NCI-H748 (cell line): Measurements from ENCODE around the gene XDH.

Experiments used
- DNase-seq: peaks from one replicate; lab custom pipeline; 2025; ENCODE audit not compliant: unreplicated experiment; lab: John Stamatoyannopoulos, UW

XDH gene

DNA sequence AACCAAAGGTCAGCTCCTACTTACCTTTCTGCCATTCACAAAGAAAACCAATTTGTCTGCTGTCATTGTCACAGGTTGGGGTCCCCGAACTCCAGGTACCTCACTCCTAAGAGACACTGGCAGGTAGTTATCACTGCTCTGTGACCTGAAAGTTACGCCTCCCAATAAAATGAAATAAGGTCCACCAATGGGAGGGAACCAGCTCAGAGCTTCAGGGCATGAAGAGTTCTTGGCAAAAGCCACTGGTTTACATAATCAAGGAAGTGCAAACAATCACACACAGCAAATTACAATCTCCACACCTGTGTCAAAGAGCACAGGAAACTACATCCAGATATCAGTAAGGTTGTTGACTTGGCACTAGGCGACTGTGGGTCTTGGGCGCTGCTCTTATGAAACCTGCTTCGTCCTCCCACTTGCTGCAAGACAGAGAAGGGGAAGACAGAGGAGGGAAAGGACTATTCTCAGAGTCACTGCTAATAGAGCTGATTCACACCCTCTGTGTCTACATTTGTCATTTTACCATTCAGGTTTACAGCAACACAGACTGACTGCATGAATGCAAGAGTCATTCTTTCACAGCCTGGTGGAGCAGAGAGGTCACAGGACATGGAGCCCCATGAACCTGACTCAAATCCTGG lies at the start of gene XDH:
Gene XDH, minus strand, starts transcription at position 142 of the 641 bp plus-strand sequence. Its CDS starts 76 bp downstream, at position 66.
- DNase-seq: peak; percentile 8

DNA sequence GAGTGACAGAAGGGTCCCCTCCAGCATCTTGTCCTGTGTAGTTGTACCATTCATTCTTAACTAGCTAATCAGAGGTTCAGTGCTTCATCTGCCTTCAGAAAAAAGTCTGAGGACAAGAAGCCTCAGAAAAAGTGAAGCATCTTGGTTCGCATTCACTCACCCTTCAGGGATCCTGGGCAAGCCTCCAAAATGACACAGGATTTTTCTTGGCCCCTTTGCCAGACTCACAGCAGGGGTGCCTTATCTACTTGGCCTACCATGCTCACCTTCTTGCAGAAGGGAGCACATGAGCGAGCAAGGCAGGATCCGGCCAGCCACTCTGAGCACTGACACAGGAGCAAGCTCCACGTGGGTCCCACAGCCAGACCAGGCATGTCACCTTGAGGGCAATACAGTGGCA lies 43.1 kb upstream of the XDH start:
- no peak for DNase-seq

DNA sequence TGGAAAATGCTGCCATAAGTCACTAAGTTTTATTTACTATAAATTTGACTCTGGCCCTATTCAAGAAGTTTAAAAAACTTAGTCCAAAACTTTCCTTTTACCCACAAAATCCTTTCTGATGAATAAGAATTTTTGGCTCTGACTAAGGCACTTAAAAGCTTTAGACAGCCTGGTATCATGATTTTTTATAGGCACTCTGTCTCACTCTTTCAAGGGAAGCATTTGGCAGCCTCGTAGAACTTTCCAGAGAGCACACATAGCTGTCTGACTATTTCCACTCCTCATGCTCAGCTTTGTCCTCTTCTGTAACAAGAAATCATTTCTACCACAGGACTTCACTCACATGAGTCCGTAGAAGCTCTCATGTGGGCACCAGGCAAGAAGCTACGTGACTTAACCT lies 32.3 kb upstream of the XDH start:
- no peak for DNase-seq

DNA sequence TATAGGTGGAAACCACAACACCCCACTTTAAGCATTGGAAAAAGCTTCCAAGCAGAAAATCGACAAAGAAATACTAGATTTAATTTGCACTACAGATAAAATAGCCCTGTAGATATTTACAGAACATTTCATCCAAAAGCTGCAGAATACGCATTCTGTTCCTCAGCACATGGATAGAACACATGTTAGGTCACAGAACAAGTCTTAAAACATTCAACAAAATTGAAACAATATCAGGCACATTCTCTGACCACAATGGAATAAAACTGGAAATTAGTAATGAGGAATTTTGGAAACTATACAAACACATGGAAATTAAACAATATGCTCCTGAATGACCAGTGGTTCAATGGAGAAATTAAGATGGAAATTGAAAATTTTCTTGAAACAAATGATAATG lies 27.8 kb upstream of the XDH start:
- no peak for DNase-seq

DNA sequence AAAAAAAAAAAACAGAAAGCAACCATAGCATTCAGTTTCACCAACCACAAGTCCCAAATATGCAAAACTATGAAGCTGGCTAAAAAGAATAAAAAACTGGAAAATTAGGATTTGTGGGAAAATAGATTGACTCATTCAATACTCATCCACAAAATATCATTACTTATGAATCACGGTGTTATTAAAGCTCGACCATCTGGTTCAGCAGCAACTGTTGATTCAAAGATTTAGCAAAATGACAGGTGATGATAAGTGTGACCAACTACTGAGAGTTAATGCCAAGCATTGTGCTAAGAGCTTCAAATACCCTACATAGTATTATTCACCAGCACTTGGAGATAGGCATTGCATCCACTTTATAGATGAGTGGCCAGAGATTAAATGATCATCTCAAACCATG lies 26.2 kb upstream of the XDH start:
- DNase-seq: no peak

DNA sequence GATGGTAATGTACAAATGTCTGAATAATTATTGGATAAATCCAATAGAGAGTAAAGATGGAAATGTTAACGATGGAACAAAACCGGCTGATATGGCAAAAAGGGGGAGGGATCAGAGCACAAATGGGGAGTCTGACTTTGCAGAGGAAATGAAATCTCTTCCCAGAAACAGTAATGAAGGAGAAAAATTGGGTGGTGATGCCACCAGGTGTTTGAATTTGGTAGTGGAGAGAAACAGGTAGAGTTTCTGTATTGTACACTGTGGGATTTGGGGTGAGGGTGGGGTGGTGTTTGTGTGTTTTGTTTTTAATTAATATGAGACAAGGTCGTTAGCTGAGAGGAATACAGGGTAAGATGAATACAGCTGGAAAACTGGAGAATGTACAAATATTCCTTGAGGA lies 20.4 kb upstream of the XDH start:
- DNase-seq: no peak

DNA sequence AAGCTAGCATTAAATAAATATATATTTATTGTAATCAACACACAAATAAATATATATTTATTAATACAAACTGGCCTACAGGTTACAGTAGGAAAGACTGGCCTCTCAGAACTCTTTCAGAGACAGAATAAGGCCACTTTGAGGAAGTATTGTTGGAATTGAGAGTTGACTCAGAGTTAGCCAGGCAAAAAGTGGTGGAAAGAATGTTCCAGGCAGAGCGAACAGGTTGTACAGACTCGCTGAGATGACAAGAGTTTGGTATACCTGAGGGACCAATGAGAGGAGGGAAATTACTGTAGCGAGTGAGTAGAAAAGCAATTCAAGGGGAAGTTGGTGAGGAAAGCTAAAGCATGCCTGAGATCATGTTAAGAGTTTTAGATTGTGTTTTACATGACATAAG lies 19.0 kb upstream of the XDH start:
- DNase-seq: no peak

DNA sequence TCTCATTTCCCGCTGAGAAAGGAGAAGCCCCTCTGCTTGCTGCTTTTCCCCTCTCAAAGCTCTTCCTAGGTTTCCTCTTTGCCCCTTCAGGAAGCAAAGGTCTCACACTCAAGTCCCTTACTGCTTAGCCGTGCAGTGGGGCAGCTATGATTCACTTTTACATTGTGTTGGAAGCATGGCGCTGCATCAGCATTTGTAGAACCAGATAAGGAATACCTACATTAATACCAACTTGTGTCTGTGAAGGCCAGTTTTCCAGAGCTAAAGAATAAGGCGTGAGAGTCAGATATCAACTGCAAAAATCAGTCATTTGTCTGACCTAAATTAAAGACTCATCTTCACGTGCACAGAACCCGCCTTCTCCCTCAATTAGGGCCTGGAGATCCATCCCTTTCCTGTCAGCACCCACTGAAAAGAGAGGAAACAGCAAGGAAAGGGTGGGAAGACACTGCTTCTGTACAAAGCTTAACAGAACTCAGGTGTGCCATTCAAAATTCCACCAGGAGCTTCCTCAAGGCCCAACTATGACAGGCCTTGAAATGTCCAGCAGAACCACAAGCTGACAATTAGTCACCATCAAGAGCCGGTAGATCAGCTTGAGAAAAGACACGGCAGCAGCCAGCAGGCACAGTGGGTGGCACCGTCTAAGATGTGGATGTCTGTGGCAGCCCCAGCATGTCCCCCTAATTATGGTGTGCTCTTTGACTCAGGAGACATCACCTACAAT lies 16.1 kb upstream of the XDH start:
- DNase-seq: no peak

DNA sequence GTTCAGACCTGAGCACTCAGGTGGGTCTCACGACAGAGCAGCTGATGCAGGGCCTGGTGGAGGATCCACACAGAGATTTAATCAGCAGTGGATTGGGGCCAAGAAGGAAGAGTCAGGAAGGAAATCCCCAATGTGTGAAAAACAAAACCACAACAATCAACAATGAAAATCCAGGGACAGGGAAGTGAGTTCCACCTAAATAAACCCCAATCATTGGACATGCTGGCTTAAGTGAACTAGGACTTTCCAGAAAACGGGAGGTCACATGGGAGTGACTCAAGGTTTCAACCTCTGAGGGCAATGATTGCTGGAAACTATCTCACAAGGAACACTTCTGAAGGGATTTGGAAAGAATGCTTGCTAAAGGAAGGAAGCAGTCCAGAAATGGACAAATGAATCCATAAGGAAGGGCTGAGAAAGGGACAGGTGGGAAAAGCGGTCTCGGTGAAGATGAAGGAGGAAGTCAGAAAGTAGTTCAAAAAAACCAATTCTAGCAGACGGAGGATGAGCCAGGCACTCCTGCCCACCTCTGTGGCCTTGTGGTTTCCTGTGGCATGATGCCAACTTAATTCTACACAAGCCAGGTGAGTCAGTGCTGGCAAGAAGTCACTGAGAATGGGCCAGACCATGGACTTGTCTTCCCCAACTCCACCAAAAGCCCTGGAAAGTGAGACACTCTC lies 15.4 kb upstream of the XDH start:
- no peak for DNase-seq

DNA sequence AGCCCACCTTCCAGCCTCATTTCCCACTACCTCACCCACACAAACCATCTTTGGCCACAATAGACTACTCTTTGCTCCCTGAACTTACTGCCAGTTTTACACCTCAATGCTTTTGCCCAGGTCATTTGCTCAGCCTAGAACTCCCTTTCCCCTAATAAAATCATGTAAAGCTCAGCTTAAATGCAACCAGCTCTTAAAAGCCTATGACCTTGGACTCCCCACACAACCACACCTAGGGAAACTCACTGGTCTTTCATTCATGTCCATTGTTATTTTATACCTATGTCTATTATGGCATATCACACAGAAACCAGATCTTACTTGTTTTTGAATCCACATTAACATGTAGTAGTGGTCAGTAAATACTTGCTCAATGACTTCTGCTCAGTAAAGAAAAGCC lies 14.5 kb upstream of the XDH start:
- DNase-seq: no peak

DNA sequence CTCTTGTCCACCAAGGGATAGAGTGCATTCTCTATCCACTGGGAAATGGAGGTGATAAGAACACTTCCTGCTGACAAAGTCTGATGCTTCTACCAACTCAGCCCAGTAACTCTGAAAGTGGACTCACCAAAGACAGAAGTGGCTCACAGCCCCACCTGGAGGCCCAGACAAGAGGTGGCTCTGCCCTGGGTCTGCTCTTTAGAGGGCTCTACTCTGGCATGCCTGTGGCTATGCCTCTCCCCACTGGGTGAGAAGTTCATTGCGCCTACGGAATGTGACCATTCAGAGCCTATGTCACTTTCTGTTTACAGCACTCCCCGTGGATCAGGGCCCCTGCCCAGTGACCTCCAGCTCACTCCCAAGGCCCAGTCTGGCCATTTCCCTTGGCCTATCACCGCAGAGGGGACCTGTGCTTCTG lies 13.5 kb upstream of the XDH start:
- no peak for DNase-seq

DNA sequence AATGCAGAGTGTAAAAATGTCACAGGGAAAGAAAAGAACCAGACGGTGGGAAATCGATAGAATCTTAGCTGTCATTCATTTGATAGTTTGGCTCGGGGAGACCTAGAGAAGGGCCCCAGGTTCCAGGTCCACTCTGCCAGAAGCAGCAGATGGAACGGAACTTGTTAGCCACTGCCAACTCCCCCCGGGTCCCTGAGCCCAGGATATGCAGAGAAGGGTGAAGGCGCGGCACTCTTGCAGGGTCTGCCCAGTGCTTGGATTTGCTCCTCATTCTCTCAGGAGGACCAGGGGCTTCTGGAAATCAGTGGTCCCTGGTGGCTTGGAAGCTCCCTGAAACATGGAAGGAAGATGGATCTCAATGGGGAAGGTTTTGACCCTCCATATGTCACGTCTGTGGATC lies 11.6 kb upstream of the XDH start:
- no peak for DNase-seq

DNA sequence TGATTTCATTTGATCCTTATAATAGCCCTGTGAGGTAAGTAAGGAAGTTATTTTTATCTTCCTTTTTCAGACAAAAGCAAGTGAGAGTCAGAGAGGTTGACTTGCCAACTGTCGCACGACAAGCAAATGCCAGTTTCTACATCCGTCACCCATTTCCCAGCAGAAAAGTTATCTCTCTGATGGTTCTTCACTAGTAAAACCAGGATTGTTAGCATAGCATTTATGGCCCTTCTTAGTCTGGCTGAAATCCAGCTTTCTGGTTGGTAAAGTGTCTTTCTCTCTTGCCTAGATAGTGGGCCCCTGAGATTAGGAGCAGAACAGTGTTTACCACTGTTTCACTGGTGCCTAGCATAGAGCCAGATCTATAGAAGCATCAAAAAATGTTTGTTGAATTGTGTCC lies 7.1 kb upstream of the XDH start:
- no peak for DNase-seq

DNA sequence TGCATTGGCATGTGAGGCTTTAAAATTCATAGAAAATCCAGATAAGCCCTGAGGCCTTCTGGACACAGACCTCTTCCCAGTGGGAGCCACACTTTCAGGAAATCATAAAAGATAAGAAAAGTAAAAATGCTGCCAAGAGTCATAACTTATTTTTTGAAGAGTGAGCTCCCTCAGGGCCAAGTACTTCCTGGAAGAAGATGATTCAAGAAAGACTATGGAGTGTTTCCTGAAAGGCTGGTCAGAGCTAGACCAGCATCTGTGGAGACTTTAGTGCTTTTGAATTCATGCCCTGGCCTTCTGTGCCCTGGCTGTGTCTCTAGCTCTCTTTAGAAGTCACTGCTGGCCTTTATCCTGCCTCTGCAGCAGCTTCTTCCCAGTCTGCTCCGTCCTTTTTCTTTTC lies 6.4 kb upstream of the XDH start:
- no peak for DNase-seq

DNA sequence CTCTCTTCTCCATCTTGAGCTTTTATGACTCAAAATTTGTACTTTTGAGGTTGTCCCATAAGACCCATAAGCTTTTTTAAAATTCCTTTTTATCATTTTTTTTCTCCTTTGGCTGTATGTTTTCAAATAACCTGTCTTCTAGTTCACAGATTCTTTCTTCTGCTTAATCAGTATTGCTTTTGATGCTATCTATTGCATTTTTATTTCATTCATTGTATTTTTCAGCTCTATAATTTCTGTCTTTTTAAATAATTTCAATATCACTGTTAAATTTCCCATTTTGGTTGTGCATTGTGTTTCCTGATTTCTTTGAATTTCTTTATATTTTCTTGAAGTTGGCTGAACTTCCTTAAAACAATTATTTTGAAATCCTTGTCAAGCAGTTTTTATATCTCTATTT lies 4.8 kb upstream of the XDH start:
- DNase-seq: no peak

DNA sequence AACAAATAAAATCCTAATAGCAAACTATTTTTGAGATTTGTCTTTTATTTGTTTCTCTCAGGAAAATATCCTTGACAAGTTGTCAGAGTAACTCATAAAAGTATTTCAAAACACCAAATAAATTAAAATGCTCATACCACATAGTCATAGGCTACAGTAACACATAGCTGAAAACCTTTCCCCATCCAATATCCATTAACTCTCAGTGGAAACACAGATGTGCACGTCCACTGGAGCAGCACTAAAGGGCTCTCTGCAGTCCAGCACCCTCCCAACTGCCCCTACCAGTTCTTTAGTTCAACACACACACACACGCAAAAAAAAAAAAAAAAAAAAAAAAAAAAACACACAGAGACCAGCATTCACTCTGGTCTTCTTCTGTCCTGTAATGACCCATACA lies 879 bp upstream of the XDH start:
- DNase-seq: no peak

DNA sequence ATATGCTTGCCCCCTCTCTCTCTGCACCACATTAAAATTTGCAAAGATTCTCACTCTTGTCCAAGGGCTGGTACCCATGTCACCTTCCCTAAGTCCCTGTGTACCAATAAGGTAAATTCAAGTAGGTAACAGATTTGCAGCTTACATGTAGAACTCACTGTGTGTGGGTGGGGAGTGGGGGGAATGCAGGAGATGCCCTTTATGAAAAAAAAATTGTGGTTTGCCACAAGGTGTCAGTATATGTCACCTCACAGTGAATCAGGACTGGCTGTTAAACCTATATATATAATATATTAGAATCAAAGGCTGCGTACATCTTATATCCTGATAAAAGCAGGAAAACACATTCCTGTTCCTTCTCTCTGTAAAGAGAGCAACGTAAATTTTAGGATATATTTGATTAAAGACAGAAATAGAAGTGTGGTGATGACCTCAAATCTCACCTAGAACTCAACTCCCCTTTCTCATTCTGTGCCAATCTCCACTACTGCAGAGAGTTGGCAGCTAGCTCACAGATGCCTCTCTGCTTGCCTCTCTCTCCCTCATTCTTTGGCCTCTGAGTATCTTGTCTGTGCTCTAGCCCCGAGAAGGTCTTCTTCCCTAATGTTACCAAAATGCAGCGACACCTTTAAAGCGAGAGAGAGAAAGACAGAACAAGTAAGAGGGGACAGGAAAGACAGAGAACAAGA lies 536 bp downstream of the XDH start:
- no peak for DNase-seq

DNA sequence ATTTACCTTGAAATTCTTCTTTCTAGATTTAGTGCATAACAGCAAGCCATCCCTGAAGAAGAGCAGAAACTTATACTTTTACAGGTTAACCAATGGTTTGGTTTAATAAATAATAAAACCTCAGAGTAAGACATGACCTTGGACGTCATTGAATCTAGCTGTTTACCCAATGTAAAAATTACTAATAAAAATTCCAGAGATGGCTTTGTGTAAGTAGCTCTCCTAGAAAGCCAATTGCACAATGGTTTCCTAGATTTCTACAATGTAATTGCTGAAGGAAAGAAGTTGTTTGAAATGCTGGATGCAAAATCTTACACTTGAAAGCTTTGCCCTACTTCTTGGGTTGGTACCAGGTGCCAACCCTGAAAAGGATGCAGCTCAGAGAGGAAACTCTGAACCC lies 1.5 kb downstream of the XDH start:
- no peak for DNase-seq

DNA sequence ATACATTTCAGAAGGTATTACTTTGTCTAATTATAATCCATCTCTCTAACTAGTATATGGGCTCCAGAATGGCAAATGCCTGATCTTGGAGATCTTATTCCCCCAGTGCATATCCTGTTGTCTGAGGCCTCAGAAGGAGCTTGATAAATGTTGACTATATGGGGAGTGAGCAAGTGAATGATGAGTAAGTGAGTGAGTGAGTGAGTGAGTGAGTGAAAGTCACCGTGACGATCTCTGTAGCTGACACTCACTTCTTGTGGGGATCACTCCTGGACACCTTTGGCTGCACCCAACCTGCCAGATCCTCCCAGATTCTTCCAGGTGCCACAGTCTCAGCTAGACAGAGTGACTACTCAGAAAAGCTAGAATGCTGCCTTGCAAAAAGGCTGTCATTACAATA lies 2.8 kb downstream of the XDH start:
- DNase-seq: no peak

DNA sequence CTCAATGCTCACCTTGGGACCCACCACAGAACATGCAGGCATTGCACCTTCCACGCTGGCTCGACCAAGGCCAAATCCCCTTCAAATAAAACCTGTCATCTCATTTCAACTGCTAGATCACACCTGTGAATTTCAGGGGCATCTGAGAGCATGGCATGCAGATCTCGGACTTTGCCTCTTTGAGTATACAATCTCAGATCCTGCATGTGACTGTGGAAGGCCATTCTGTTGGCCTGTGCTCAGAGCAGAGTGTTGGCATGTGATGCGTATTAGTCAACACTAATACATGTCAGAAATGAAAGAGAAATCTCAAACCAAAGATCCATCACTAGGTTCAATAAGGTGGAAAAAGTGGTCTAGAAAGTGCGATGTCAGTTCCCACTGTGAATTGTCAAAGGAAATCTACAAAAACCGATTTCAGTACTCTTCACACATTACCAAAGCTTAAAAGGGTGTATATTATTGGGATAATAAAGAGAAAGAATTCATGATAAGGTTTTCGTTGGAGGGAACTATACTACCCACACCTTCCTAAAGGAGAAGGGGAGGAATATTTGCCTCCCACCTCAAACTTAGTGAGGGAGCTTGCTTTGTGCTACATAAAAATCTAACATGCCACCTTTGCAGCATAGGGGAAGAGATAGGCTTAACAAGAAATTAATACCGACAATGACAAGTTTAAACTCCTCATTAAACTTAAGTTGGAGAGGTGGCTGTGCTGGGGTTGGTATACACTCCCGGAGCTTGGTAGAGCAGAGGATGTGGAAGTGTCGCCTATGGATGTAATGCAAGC lies 7.8 kb downstream of the XDH start:
- DNase-seq: no peak

DNA sequence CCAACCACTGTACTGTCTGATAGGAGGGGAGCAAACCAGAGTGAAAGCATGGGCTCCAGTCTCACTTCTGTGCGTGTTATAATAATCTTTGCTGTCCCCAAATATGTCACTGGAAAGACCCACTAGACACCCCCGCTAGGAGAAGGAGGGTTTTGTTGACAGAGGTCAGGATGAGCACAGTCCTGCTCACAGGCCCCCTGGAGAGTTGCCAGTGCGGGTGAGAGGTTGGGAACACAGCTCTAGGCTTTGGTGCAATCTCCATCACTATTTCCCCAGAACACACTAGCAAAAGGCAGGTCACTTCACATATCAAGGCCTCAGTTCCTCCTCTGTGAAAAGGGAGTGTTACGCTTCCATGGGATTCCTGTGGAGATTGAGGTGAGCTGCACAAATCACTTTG lies 9.7 kb downstream of the XDH start:
- no peak for DNase-seq
